ENCODE results near the gene ID1. TPM values are rescaled to one million over a fixed set of nuclear protein-coding genes. Genes with fewer than 3 reads are reported as not detected.

Gene ID1
- total and polyA plus RNA-seq, 4 experiments from 2014 or later = 0.49 to 1.4 (median 0.50) TPM; not detected in 1

- no peaks in the 10 kb centered on the region for H3K9me3 Mint-ChIP-seq
- no peaks in the 10 kb centered on the region for H3K27me3 Mint-ChIP-seq
- Histone ChIP-seq H3K9me3 (ENCODE audit: control insufficient read depth in 1 of 2, low read length in 2 of 2) (no peaks in the 10 kb centered on the region), H3K4me3 (ENCODE audit: low read length in 2 of 2) (no peak overlapping the region), H3K27ac (ENCODE audit: low read depth, low read length) (no peak overlapping the region), H3K27me3 (ENCODE audit: insufficient read depth, low read length) (no peaks in the 10 kb centered on the region), H3K36me3 (ENCODE audit: insufficient read depth, low read length) (peaks cover 44% of the 10 kb centered on the region), H3K4me1 (ENCODE audit: insufficient read depth, low read length) (peaks cover 7% of the 10 kb centered on the region)
- intact Hi-C loops (cut with micrococcal nuclease) = no loop called here
- H3K4me1 Mint-ChIP-seq = peaks cover 0 to 14% (median 10%) of the 10 kb centered on the region in 4 donors
- CTCF ChIA-PET (ENCODE audit: partially characterized antibody) = interaction anchor here (1.1 to 35.9 kb wide), 6 partner anchors 7 to 96 kb away, joined by 3 to 1094 read pairs (median 5); partner anchors contain the start of gene ID1
- no peak overlapping the region for H3K4me3 Mint-ChIP-seq
- peak overlapping the region in 3 of 7 donors; percentile 38 to 75 (median 57) for H3K27ac Mint-ChIP-seq
- POLR2A ChIA-PET (ENCODE audit: partially characterized antibody) = interaction anchor here (0.6 to 5.9 kb wide), 3 partner anchors 39 to 127 kb away, joined by 3 to 32 read pairs (median 26); partner anchors contain the start of gene ID1
- DNase-seq = no peak
- peaks cover 16 to 44% of the 10 kb centered on the region in 2 donors for H3K36me3 Mint-ChIP-seq
Measured at GRCh38 chr20:31565699-31566318, 39.3 kb upstream of the ID1 start.

DNA sequence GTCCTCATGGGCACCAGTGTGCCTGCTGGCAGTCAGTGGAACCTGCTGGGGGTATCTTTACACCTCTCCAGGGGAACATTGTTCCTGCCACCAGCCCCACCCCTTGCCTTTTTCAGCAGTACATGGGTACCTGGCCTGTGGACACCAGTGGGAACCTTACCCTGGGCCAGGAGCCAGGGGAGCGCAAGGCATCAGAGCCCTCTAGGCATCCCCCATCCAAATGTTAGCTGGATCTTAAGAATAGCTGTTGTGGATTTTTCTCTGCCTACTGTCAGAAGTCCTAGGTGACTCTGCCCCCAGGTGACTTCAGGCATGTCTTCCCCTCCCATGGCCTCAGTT, 38.8 kb upstream of the ID1 start:
- DNase-seq = no peak
- intact Hi-C loops (cut with micrococcal nuclease) = no loop called here
- no peaks in the 10 kb centered on the region for H3K27me3 ChIP-seq (ENCODE audit: insufficient read depth, low read length)
- no peak overlapping the region for H3K27ac ChIP-seq (ENCODE audit: low read depth, low read length)
- H3K36me3 Mint-ChIP-seq = peaks cover 13 to 39% of the 10 kb centered on the region in 2 donors
- ChIA-PET CTCF (ENCODE audit: partially characterized antibody) (interaction anchor here (1.1 to 35.9 kb wide), 4 partner anchors 8 to 95 kb away, joined by 3 to 1094 read pairs (median 76); partner anchors contain the start of gene ID1), POLR2A (ENCODE audit: partially characterized antibody) (interaction anchor here (0.6 to 5.9 kb wide), 3 partner anchors 38 to 127 kb away, joined by 3 to 32 read pairs (median 26); partner anchors contain the start of gene ID1)
- H3K4me3 Mint-ChIP-seq = no peak overlapping the region
- peaks cover 0 to 16% (median 10%) of the 10 kb centered on the region in 4 donors for H3K4me1 Mint-ChIP-seq
- peaks cover 40% of the 10 kb centered on the region for H3K36me3 ChIP-seq (ENCODE audit: insufficient read depth, low read length)
- no peak overlapping the region for H3K4me3 ChIP-seq (ENCODE audit: low read length in 2 of 2)
- peak overlapping the region in 3 of 7 donors; percentile 41 to 66 (median 57) for H3K27ac Mint-ChIP-seq
- H3K9me3 ChIP-seq (ENCODE audit: control insufficient read depth in 1 of 2, low read length in 2 of 2) = no peaks in the 10 kb centered on the region
- H3K4me1 ChIP-seq (ENCODE audit: insufficient read depth, low read length) = peaks cover 7% of the 10 kb centered on the region
- no peaks in the 10 kb centered on the region for H3K27me3 Mint-ChIP-seq
- no peaks in the 10 kb centered on the region for H3K9me3 Mint-ChIP-seq

- H3K9me3 Mint-ChIP-seq = no peaks in the 10 kb centered on the region
- no peaks in the 10 kb centered on the region for H3K9me3 ChIP-seq (ENCODE audit: control insufficient read depth in 1 of 2, low read length in 2 of 2)
- peak overlapping the region in 1 of 8 donors; percentile 3 for H3K4me3 Mint-ChIP-seq
- H3K4me3 ChIP-seq (ENCODE audit: low read length in 2 of 2) = no peak overlapping the region
- H3K4me1 Mint-ChIP-seq = peaks cover 2 to 18% (median 10%) of the 10 kb centered on the region in 4 donors
- no peaks in the 10 kb centered on the region for H3K27me3 Mint-ChIP-seq
- H3K36me3 ChIP-seq (ENCODE audit: insufficient read depth, low read length) = peaks cover 35% of the 10 kb centered on the region
- H3K27me3 ChIP-seq (ENCODE audit: insufficient read depth, low read length) = no peaks in the 10 kb centered on the region
- ChIA-PET POLR2A (ENCODE audit: partially characterized antibody) (interaction anchor here (0.6 to 5.9 kb wide), 3 partner anchors 38 to 126 kb away, joined by 3 to 32 read pairs (median 26); partner anchors contain the start of gene ID1), CTCF (ENCODE audit: partially characterized antibody) (interaction anchor here (1.1 to 35.9 kb wide), 7 partner anchors 8 to 156 kb away, joined by 3 to 1094 read pairs (median 15); partner anchors contain the start of genes BCL2L1 and ID1)
- intact Hi-C loops (cut with micrococcal nuclease) = no loop called here
- DNase-seq = no peak
- H3K4me1 ChIP-seq (ENCODE audit: insufficient read depth, low read length) = peaks cover 7% of the 10 kb centered on the region
- peaks cover 7 to 34% of the 10 kb centered on the region in 2 donors for H3K36me3 Mint-ChIP-seq
- H3K27ac Mint-ChIP-seq = peak overlapping the region in 5 of 7 donors; percentile 12 to 90 (median 57)
- no peak overlapping the region for H3K27ac ChIP-seq (ENCODE audit: low read depth, low read length)
Measured at GRCh38 chr20:31566658-31567379, 38.3 kb upstream of the ID1 start.

GRCh38 chr20:31567380-31567720, 37.7 kb upstream of the ID1 start:
- Mint-ChIP-seq H3K27ac (peak overlapping the region in 4 of 7 donors; percentile 12 to 72 (median 32)), H3K4me1 (peaks cover 6 to 24% (median 14%) of the 10 kb centered on the region in 4 donors), H3K4me3 (no peak overlapping the region), H3K36me3 (peaks cover 4 to 33% of the 10 kb centered on the region in 2 donors), H3K9me3 (no peaks in the 10 kb centered on the region), H3K27me3 (no peaks in the 10 kb centered on the region)
- no peaks in the 10 kb centered on the region for H3K27me3 ChIP-seq (ENCODE audit: insufficient read depth, low read length)
- no peak for DNase-seq
- POLR2A ChIA-PET (ENCODE audit: partially characterized antibody) = interaction anchor here (4.3 to 5.9 kb wide), 2 partner anchors 37 to 45 kb away, joined by 26 to 32 read pairs; partner anchors contain the start of gene ID1
- H3K4me1 ChIP-seq (ENCODE audit: insufficient read depth, low read length) = peaks cover 10% of the 10 kb centered on the region
- no peak overlapping the region for H3K27ac ChIP-seq (ENCODE audit: low read depth, low read length)
- intact Hi-C loops (cut with micrococcal nuclease) = no loop called here
- CTCF ChIA-PET (ENCODE audit: partially characterized antibody) = interaction anchor here (0.7 to 35.9 kb wide), 8 partner anchors 9 to 156 kb away, joined by 3 to 1094 read pairs (median 10); partner anchors contain the start of genes BCL2L1 and ID1
- H3K4me3 ChIP-seq (ENCODE audit: low read length in 2 of 2) = no peak overlapping the region
- H3K36me3 ChIP-seq (ENCODE audit: insufficient read depth, low read length) = peaks cover 30% of the 10 kb centered on the region
- H3K9me3 ChIP-seq (ENCODE audit: control insufficient read depth in 1 of 2, low read length in 2 of 2) = no peaks in the 10 kb centered on the region

- Mint-ChIP-seq H3K4me3 (no peak overlapping the region), H3K27me3 (no peaks in the 10 kb centered on the region), H3K9me3 (no peaks in the 10 kb centered on the region), H3K36me3 (peaks cover 0 to 27% of the 10 kb centered on the region in 2 donors), H3K4me1 (peaks cover 7 to 29% (median 16%) of the 10 kb centered on the region in 4 donors), H3K27ac (peak overlapping the region in 5 of 7 donors; percentile 32 to 62 (median 53))
- no peak for DNase-seq
- H3K27me3 ChIP-seq (ENCODE audit: insufficient read depth, low read length) = no peaks in the 10 kb centered on the region
- H3K36me3 ChIP-seq (ENCODE audit: insufficient read depth, low read length) = peaks cover 22% of the 10 kb centered on the region
- intact Hi-C loops (cut with micrococcal nuclease) = no loop called here
- peaks cover 15% of the 10 kb centered on the region for H3K4me1 ChIP-seq (ENCODE audit: insufficient read depth, low read length)
- CTCF ChIA-PET (ENCODE audit: partially characterized antibody) = interaction anchor here (0.7 to 35.9 kb wide), 12 partner anchors 10 to 155 kb away, joined by 3 to 1094 read pairs (median 4); partner anchors contain the start of genes BCL2L1 and ID1
- POLR2A ChIA-PET (ENCODE audit: partially characterized antibody) = interaction anchor here (4.3 to 5.9 kb wide), 2 partner anchors 37 to 44 kb away, joined by 26 to 32 read pairs; partner anchors contain the start of gene ID1
- H3K27ac ChIP-seq (ENCODE audit: low read depth, low read length) = no peak overlapping the region
- H3K9me3 ChIP-seq (ENCODE audit: control insufficient read depth in 1 of 2, low read length in 2 of 2) = no peaks in the 10 kb centered on the region
- no peak overlapping the region for H3K4me3 ChIP-seq (ENCODE audit: low read length in 2 of 2)
Measured at GRCh38 chr20:31568041-31568731, 36.9 kb upstream of the ID1 start.

DNA sequence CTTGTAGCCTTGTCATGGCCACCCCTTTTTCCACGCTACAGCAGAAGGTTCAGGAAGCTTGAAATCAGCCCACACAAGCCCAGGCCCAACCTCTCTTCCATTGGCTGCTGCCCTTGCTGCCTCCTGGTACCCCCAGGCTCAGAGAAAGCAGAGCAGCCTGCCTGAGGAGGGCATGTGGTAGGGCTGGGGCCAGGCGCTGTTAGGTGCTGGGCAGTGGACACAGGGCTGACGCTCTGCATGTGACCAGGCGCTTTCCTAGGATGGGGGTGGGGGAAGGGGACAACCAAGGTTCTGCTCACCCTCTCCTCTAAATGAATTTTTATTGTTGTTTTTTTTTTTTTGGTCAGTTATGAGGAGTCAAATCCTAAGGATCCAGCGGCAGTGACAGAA, 36.3 kb upstream of the ID1 start:
- peaks cover 0 to 26% of the 10 kb centered on the region in 2 donors for H3K36me3 Mint-ChIP-seq
- peak overlapping the region in 1 of 8 donors; percentile 64 for H3K4me3 Mint-ChIP-seq
- peaks cover 10 to 34% (median 20%) of the 10 kb centered on the region in 4 donors for H3K4me1 Mint-ChIP-seq
- H3K4me3 ChIP-seq (ENCODE audit: low read length in 2 of 2) = no peak overlapping the region
- H3K4me1 ChIP-seq (ENCODE audit: insufficient read depth, low read length) = peaks cover 20% of the 10 kb centered on the region
- no peak for DNase-seq
- no peaks in the 10 kb centered on the region for H3K27me3 Mint-ChIP-seq
- ChIA-PET CTCF (ENCODE audit: partially characterized antibody) (interaction anchor here (0.7 to 35.9 kb wide), 12 partner anchors 9 to 154 kb away, joined by 3 to 1094 read pairs (median 8); partner anchors contain the start of genes BCL2L1 and ID1), POLR2A (ENCODE audit: partially characterized antibody) (interaction anchor here (1.3 to 5.9 kb wide), 3 partner anchors 8 to 44 kb away, joined by 3 to 32 read pairs (median 26); partner anchors contain the start of gene ID1)
- H3K27ac ChIP-seq (ENCODE audit: low read depth, low read length) = no peak overlapping the region
- H3K36me3 ChIP-seq (ENCODE audit: insufficient read depth, low read length) = peaks cover 22% of the 10 kb centered on the region
- no peaks in the 10 kb centered on the region for H3K9me3 Mint-ChIP-seq
- intact Hi-C loops (cut with micrococcal nuclease) = loop anchor here (1.0 kb wide), 2 partner anchors 8 to 44 kb away; no protein-coding TSS in a partner anchor
- H3K9me3 ChIP-seq (ENCODE audit: control insufficient read depth in 1 of 2, low read length in 2 of 2) = no peaks in the 10 kb centered on the region
- H3K27ac Mint-ChIP-seq = peak overlapping the region in 6 of 7 donors; percentile 22 to 60 (median 38)
- H3K27me3 ChIP-seq (ENCODE audit: insufficient read depth, low read length) = no peaks in the 10 kb centered on the region
